GM21576 (cell line): ENCODE data around the gene CDKAL1.

ENCODE experiments used
- ATAC-seq: cut with Tn5 transposase; IDR thresholded peaks from one replicate; pipeline ENCODE4 v1.9.1; 2021; ENCODE audit warnings: mild to moderate bottlenecking, moderate library complexity; ENCODE audit not compliant: unreplicated experiment

Gene CDKAL1

GRCh38 chr6:21121636-21122136, 587.4 kb downstream of the CDKAL1 start:
- no peak for ATAC-seq

- no peak for ATAC-seq
These were observed 589.5 kb downstream of the CDKAL1 start for GRCh38 chr6:21123507-21124436.

GRCh38 chr6:21128601-21129000, 594.3 kb downstream of the CDKAL1 start:
- no peak for ATAC-seq

- ATAC-seq: no peak
These were observed 597.1 kb downstream of the CDKAL1 start for GRCh38 chr6:21131406-21131805.

GRCh38 chr6:21132446-21132845, 598.2 kb downstream of the CDKAL1 start:
- ATAC-seq: no peak

GRCh38 chr6:21132856-21133838, 598.9 kb downstream of the CDKAL1 start:
- ATAC-seq: no peak

GRCh38 chr6:21133901-21134300, 599.6 kb downstream of the CDKAL1 start:
- ATAC-seq: no peak

GRCh38 chr6:21134356-21134755, 600.1 kb downstream of the CDKAL1 start:
- no peak for ATAC-seq

GRCh38 chr6:21135484-21136013, 601.3 kb downstream of the CDKAL1 start:
- ATAC-seq: no peak

GRCh38 chr6:21137700-21138335, 603.6 kb downstream of the CDKAL1 start:
- no peak for ATAC-seq

- no peak for ATAC-seq
These were observed 604.2 kb downstream of the CDKAL1 start for GRCh38 chr6:21138336-21139069.

- ATAC-seq: no peak
These were observed 606.7 kb downstream of the CDKAL1 start for GRCh38 chr6:21140966-21141365.

- ATAC-seq: no peak
These were observed 607.5 kb downstream of the CDKAL1 start for GRCh38 chr6:21141616-21142303.

GRCh38 chr6:21142741-21143140, 608.5 kb downstream of the CDKAL1 start:
- ATAC-seq: no peak

- ATAC-seq: no peak
These were observed 609.4 kb downstream of the CDKAL1 start for GRCh38 chr6:21143645-21144044.

GRCh38 chr6:21144928-21145327, 610.7 kb downstream of the CDKAL1 start:
- no peak for ATAC-seq

GRCh38 chr6:21147995-21148394, 613.7 kb downstream of the CDKAL1 start:
- ATAC-seq: no peak

- no peak for ATAC-seq
These were observed 615.2 kb downstream of the CDKAL1 start for GRCh38 chr6:21149470-21149869.

GRCh38 chr6:21150667-21151066, 616.4 kb downstream of the CDKAL1 start:
- ATAC-seq: no peak
